Vagina (tissue), 2 donors: ENCODE data around the gene TUBGCP2.

Experiments used
- POLR2A ChIP-seq, 2 donors: fragments of 450-650 bp; IDR thresholded peaks; one replicate each; pipeline ENCODE4 v1.6.1; 2017; ENCODE audit warnings: antibody characterized with exemption in 2 of 2, mild to moderate bottlenecking in 2 of 2, moderate library complexity in 2 of 2
- TF ChIP-seq, protein P1 (sequence below), 3 experiments: fragments of 450-650 bp in 2 of 3; fragments of 200-600 bp in 1 of 3; sonication (generic) in 1 of 3; IDR thresholded peaks; one replicate each; pipeline ENCODE4 v1.5.1; 2017 to 2019; ENCODE audit warnings: antibody characterized with exemption in 3 of 3, mild to moderate bottlenecking in 2 of 3, moderate library complexity in 2 of 3

DNA sequence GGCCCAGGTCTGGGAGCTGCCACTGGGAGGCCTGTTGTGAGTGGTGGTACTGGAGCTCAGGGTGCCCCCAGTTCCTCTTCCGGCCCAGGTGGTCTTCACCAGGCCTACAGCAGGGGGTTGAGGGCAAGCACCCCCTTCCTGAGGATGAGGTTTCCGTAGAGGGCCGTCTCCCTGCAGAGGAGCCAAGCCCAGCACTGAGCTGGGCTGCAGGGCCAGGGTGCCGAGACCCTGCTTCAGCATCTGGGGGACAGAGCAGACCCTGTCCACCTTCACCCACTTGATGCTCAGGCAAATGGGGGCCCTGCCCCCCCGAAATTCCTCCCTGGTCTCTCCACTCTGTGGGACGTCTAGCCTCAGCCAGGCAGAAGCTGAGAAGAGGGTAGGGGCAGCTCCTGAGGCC is 46.6 kb upstream of the TUBGCP2 start:
- TF ChIP-seq, protein P1, sequence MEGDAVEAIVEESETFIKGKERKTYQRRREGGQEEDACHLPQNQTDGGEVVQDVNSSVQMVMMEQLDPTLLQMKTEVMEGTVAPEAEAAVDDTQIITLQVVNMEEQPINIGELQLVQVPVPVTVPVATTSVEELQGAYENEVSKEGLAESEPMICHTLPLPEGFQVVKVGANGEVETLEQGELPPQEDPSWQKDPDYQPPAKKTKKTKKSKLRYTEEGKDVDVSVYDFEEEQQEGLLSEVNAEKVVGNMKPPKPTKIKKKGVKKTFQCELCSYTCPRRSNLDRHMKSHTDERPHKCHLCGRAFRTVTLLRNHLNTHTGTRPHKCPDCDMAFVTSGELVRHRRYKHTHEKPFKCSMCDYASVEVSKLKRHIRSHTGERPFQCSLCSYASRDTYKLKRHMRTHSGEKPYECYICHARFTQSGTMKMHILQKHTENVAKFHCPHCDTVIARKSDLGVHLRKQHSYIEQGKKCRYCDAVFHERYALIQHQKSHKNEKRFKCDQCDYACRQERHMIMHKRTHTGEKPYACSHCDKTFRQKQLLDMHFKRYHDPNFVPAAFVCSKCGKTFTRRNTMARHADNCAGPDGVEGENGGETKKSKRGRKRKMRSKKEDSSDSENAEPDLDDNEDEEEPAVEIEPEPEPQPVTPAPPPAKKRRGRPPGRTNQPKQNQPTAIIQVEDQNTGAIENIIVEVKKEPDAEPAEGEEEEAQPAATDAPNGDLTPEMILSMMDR (IDR thresholded peaks at IDR 0.05), result no peak
- no peak for TF ChIP-seq POLR2A (IDR thresholded peaks at IDR 0.05)
